GM12873 (cell line): ENCODE data around the gene ARHGEF3.

Experiments
- TF ChIP-seq, protein P1 (sequence below): IDR thresholded peaks from 2 replicates; pipeline ENCODE4 v1.5.1; 2012; ENCODE audit warnings: low read depth, mild to moderate bottlenecking, moderate library complexity, low read length, control low read depth; ENCODE audit not compliant: insufficient read depth; ENCODE audit errors: missing control alignments

ARHGEF3 gene

DNA sequence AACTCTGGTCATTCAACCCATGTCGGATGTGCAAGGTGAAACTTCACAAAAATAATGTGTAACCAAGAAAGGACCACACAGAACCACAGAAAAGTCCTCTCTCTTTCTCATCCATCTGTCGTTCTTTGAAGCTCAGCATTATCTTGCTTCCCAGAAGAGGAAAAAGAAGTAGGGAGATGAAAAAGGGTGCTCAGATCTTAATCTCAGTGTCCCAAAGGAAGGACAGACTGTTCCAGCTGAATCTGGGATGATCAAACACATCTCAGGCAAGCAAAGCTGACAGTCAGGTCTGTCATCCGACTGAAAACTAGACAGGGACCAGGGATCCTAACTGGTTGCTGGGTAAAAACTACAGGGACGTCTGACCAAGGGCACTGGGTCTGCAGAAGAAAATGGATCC, 16.2 kb downstream of the ARHGEF3 start:
- TF ChIP-seq, protein P1, sequence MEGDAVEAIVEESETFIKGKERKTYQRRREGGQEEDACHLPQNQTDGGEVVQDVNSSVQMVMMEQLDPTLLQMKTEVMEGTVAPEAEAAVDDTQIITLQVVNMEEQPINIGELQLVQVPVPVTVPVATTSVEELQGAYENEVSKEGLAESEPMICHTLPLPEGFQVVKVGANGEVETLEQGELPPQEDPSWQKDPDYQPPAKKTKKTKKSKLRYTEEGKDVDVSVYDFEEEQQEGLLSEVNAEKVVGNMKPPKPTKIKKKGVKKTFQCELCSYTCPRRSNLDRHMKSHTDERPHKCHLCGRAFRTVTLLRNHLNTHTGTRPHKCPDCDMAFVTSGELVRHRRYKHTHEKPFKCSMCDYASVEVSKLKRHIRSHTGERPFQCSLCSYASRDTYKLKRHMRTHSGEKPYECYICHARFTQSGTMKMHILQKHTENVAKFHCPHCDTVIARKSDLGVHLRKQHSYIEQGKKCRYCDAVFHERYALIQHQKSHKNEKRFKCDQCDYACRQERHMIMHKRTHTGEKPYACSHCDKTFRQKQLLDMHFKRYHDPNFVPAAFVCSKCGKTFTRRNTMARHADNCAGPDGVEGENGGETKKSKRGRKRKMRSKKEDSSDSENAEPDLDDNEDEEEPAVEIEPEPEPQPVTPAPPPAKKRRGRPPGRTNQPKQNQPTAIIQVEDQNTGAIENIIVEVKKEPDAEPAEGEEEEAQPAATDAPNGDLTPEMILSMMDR: no peak

DNA sequence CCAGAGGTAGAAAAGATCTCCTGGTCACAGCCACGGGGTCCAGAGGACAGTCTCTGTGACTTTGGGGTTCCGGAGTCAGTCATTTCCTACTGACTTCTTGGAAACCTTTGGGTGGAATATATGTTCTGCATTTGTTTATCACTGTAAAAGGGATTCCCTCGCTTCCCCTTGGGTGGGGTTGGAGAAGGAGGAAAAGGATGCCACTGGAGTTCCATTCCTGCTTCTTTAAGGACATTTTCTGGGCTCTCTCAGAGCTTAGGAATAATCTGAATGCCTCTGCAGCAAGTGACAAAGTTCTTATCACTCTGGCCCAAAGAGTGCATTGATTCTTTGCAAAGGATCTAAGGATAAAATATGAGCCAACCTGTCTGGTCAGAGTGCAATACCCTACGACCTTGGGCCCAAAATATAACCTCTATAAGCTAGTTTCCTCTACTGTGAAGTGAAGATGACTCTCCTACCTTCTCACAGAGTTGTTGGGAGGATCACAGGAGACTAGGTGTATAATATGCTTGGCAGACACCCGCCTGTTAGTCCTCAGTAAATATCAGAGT, 17.2 kb downstream of the ARHGEF3 start:
- TF ChIP-seq, protein P1: no peak

DNA sequence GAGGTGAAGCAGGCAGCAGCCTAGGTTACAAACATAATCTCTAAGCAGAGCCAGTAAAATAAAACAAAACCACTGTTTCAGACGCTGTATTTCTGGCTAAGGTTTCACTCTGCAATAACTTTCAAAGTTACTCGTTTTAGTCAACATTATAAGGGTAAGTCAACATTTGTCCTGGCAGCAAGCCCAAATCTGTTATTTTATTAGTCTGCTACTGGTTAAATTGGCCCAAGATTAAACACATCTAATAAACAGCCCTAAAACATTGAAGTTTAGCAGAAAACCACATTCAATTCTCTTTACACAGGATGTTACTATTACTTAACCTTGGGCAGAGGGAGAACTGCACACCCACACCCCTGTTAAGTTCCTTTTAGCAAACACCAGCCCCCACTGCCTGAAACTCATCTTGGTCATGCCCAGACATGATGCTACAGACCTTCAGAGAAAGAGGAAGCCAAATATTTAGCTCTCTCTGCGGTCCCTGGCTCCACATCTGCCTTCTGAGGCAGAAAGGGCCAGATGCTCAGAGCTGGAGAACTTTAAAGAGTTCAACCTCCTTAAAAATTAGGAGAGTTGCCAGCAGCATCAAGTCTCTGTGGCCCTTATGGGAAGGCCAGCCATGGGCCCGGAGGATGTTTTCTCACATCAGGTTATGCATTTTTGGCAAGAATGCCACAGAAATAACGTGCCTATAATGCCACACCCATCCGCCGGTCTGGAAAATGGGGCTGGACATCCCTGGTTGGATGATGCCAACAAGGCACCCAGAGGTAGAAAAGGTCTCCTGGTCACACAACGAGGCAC, 17.9 kb downstream of the ARHGEF3 start:
- TF ChIP-seq, protein P1: no peak

DNA sequence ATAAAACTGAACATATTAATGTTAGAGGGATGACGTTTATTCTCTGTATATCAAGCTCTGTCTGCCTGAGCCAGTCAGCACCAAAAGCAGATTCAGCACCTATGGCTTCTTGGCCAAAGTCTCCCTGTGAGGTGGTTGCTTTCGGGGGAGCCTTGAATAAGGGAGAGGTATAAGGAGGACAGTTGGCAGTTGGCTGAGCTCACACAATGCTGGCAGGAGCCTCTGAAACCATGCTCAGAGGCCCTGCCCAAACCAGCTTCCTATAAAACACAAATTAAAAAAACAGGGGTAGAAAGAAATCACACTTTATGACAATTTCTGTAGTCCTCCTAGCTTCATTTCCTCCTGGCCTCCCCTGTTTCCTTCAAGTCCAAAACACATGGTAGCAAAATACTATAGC, 18.8 kb downstream of the ARHGEF3 start:
- TF ChIP-seq, protein P1: no peak

- TF ChIP-seq, protein P1: no peak
Measured at GRCh38 chr3:56782215-56782614, 19.5 kb downstream of the ARHGEF3 start.

- TF ChIP-seq, protein P1: no peak
Measured at GRCh38 chr3:56781762-56782161, 20.0 kb downstream of the ARHGEF3 start.

DNA sequence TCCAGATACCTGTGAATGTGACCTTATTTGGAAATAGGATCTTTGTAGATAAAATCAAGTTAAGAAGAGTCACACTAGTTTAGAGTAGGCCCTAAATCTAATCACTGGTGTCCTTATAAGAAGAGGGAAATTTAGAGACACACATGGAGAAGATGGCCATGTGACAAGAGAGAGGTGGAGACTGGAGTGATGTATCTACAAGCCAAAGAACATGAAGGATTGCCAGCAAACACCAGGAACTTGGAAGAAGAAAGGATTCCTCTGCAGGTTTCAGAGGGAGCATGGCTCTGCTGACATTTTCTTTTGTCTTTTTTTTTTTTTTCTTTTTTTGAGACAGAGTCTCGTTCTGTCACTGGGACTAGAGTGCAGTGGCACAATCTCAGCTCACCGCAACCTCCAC, 20.8 kb downstream of the ARHGEF3 start:
- TF ChIP-seq, protein P1: no peak
